ENCODE results near the gene CARMIL1. TPM values are rescaled to one million over a fixed set of nuclear protein-coding genes. Genes with fewer than 3 reads are reported as not detected.

Gene CARMIL1
- total RNA-seq, 4 donors from 2014 or later: 11.8 to 23.2 (median 17.1) TPM

DNA sequence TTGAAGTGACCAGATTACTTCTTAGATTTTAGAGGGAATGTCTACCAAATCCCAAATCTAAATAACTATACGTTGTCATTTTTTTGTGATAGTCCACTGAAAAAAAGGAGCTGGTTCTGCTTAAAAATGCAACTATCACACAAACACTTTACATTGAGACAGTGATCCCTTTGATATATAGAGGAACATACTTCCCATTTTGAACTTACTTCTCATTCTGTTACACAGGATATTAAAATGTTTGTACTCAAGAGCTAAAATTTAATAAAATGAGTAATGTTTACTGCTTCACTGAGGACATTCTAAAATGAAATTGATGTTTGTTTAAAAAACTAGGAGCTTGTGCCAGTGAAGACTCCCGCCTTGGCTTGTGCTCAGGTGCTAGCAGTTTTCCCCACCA is 174.1 kb downstream of the CARMIL1 start:
- DNase-seq: no peak

GRCh38 chr6:25454136-25454535 is 175.0 kb downstream of the CARMIL1 start:
- H3K4me1 ChIP-seq: no peaks in the 10 kb centered on the region
- no peaks in the 10 kb centered on the region for H3K27me3 ChIP-seq
- intact Hi-C loops (cut with DNase I; ENCODE audit: low total_unique reads): no loop called here
- TF ChIP-seq POLR2A (IDR thresholded peaks at IDR 0.05) (no peak), CTCF (IDR thresholded peaks at IDR 0.05) (no peak)
- no peak overlapping the region for H3K27ac ChIP-seq
- H3K9me3 ChIP-seq: no peaks in the 10 kb centered on the region
- H3K4me3 ChIP-seq: no peak overlapping the region
- no peaks in the 10 kb centered on the region for H3K36me3 ChIP-seq
- no peak for DNase-seq

More for the DNA sequence above, 174.1 kb downstream of the CARMIL1 start:
- Histone ChIP-seq H3K27ac (no peak overlapping the region), H3K36me3 (no peaks in the 10 kb centered on the region), H3K9me3 (no peaks in the 10 kb centered on the region), H3K27me3 (no peaks in the 10 kb centered on the region), H3K4me1 (no peaks in the 10 kb centered on the region), H3K4me3 (no peak overlapping the region)
- intact Hi-C loops (cut with DNase I; ENCODE audit: low total_unique reads): no loop called here
- TF ChIP-seq POLR2A (IDR thresholded peaks at IDR 0.05): no peak
- TF ChIP-seq CTCF (IDR thresholded peaks at IDR 0.05): no peak

DNA sequence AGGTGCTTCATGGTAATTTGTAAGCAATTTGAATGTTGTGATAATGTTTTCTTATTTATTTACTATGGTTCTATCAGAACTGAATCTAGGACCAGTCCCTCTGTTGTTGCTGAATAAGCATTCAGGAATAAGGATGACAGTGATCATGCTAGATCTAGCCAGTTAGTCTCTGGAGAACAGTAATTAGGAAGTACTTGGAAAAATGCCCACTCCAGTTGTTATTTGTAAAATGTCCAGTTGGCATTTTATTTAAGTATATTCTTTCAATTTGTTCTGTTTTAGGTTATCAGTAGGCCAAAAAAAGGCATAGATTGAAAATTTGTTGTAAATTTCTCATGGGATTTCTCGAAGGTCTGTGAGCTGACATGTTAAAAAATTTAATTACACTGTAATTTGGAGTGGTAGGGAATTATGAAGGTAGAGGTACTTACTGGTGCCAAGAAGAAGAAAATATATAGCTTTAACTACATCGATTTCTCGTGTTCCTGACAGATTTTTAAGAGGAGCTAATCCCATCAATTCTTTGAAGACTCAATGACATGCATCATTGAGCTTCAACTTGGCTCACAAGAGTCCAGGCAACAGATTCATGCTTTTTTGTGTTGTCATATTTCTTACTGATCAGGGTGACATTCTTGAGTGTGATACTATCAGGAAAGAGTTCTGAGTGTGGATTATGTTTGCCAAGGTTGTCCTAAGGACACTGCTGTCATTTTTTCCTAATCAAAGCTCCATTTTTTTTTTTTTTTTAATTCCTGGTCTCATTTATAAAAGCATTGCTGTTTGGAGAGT is 177.3 kb downstream of the CARMIL1 start:
- H3K9me3 ChIP-seq: no peaks in the 10 kb centered on the region
- intact Hi-C loops (cut with DNase I; ENCODE audit: low total_unique reads): no loop called here
- H3K4me3 ChIP-seq: no peak overlapping the region
- H3K27ac ChIP-seq: no peak overlapping the region
- no peaks in the 10 kb centered on the region for H3K27me3 ChIP-seq
- no peaks in the 10 kb centered on the region for H3K4me1 ChIP-seq
- no peak for DNase-seq
- H3K36me3 ChIP-seq: no peaks in the 10 kb centered on the region
- TF ChIP-seq CTCF (IDR thresholded peaks at IDR 0.05): no peak
- TF ChIP-seq POLR2A (IDR thresholded peaks at IDR 0.05): no peak

DNA sequence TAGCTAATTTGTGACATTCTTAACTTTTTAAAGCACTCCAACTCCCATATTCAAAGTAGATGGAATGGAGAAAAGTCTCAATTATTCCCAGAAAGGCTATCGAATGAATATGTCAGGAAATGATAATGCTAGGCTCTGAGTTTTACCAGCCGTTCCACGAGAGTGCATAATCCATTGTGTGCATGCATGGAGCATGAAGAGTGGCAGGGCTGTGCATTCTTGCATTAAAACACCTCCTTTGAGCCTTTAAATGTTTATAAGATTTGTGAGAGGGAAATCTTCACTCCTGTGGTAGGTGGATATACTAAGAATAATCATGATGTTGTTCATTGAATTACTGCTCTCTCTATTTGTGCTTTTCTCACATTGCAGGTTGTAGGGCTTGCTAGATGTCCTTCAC is 178.3 kb downstream of the CARMIL1 start:
- no peak for TF ChIP-seq POLR2A (IDR thresholded peaks at IDR 0.05)
- TF ChIP-seq CTCF (IDR thresholded peaks at IDR 0.05): no peak
- H3K4me1 ChIP-seq: no peaks in the 10 kb centered on the region
- H3K27me3 ChIP-seq: no peaks in the 10 kb centered on the region
- intact Hi-C loops (cut with DNase I; ENCODE audit: low total_unique reads): no loop called here
- H3K27ac ChIP-seq: no peak overlapping the region
- no peak overlapping the region for H3K4me3 ChIP-seq
- no peaks in the 10 kb centered on the region for H3K36me3 ChIP-seq
- DNase-seq: no peak
- H3K9me3 ChIP-seq: no peaks in the 10 kb centered on the region

DNA sequence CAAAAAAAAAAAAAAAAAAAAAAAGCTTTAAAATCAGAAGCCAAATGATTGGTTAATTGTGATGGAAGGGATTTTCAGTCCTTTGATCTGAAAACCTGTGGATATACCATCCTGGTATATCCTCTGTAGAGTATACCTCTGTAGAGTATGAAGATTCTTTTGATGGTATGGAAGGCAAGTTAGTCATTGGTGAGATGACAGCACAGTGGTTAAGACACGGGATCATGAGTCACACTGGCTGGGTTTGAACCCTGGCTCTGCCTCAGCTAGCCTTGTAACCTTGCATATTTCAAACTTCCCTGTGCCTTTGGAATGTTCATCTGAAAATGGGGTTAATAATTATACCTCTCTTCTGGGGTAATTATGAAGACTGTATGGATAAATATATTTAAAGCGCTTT is 179.3 kb downstream of the CARMIL1 start:
- intact Hi-C loops (cut with DNase I; ENCODE audit: low total_unique reads): no loop called here
- TF ChIP-seq POLR2A (IDR thresholded peaks at IDR 0.05) (no peak), CTCF (IDR thresholded peaks at IDR 0.05) (no peak)
- Histone ChIP-seq H3K9me3 (no peaks in the 10 kb centered on the region), H3K36me3 (no peaks in the 10 kb centered on the region), H3K4me1 (no peaks in the 10 kb centered on the region), H3K4me3 (no peak overlapping the region), H3K27ac (no peak overlapping the region), H3K27me3 (no peaks in the 10 kb centered on the region)
- DNase-seq: no peak
